ENCODE results near the gene CHAC1.

The CHAC1 gene

GRCh38 chr15:40927873-40928806 is 25.1 kb upstream of the CHAC1 start:
- no peak for DNase-seq (ENCODE audit: low read depth)
- TF ChIP-seq, protein P1, sequence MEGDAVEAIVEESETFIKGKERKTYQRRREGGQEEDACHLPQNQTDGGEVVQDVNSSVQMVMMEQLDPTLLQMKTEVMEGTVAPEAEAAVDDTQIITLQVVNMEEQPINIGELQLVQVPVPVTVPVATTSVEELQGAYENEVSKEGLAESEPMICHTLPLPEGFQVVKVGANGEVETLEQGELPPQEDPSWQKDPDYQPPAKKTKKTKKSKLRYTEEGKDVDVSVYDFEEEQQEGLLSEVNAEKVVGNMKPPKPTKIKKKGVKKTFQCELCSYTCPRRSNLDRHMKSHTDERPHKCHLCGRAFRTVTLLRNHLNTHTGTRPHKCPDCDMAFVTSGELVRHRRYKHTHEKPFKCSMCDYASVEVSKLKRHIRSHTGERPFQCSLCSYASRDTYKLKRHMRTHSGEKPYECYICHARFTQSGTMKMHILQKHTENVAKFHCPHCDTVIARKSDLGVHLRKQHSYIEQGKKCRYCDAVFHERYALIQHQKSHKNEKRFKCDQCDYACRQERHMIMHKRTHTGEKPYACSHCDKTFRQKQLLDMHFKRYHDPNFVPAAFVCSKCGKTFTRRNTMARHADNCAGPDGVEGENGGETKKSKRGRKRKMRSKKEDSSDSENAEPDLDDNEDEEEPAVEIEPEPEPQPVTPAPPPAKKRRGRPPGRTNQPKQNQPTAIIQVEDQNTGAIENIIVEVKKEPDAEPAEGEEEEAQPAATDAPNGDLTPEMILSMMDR (conservative IDR thresholded peaks at IDR 0.05; ENCODE audit: low read depth, low read length), result no peak
- peak overlapping the region; percentile 3 for H3K4me3 ChIP-seq (ENCODE audit: low read depth, low read length)

DNA sequence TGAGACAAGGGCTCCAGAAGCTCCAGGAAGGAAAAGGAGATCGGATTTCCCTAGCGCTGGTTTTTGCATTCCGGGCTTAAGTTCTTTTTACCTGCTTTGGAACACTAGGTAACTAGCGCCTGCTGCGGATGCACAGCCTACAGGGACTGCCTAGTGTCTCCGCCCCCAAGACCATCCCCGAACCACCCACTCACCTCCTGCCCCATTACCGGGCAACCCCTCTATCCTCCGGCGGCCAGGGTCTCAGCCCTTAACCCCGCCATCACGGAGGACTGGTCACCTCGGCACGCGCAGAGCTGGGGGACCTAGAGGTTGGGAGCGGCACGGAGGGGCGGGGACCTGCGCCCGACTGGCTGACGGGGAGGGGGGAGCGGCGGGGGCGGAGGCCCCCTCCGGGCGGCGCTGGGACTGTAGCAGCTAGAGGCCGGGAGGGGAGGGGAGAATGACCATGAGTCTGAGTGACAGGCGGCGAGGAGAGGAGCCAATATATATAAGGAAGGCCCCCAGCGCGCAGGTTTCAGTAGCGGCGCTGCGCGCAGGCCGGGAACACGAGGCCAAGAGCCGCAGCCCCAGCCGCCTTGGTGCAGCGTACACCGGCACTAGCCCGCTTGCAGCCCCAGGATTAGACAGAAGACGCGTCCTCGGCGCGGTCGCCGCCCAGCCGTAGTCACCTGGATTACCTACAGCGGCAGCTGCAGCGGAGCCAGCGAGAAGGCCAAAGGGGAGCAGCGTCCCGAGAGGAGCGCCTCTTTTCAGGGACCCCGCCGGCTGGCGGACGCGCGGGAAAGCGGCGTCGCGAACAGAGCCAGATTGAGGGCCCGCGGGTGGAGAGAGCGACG is 24.2 kb upstream of the CHAC1 start, which contains the start of gene DLL4:
Gene DLL4, plus strand, starts transcription at position 520 of the 839 bp plus-strand sequence. CDS start 329 bp downstream, outside the sequence.
- peak within 1 kb of the TSS; percentile 41 for H3K4me3 ChIP-seq (ENCODE audit: low read depth, low read length)
- TF ChIP-seq, protein P1 (conservative IDR thresholded peaks at IDR 0.05; ENCODE audit: low read depth, low read length), result no peak
- peak; percentile 51 for DNase-seq (ENCODE audit: low read depth)

DNA sequence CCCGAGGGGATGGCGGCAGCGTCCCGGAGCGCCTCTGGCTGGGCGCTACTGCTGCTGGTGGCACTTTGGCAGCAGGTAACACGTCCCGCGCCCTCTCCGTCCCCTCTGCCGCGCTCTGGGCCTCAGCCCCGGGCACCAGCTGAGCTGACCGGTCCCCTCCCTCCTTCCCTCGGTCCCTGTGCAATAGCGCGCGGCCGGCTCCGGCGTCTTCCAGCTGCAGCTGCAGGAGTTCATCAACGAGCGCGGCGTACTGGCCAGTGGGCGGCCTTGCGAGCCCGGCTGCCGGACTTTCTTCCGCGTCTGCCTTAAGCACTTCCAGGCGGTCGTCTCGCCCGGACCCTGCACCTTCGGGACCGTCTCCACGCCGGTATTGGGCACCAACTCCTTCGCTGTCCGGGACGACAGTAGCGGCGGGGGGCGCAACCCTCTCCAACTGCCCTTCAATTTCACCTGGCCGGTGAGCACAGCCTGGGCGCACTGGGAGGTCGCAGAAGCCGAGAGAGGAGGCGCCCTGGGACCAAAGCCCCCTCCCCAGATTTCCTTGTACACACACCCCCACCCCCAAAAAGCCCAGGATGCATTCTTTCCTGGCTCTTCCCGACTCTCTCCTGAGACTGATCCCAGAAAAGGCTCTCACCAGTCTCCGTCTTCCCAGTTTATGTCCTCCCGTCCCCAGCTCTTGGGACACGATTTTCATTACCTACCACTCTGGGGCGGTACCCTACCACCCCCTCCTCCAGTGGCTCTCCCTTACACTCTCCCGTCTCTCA is 23.4 kb upstream of the CHAC1 start:
- H3K4me3 ChIP-seq (ENCODE audit: low read depth, low read length), result peak overlapping the region; percentile 41
- peak; percentile 68 for DNase-seq (ENCODE audit: low read depth)
- TF ChIP-seq, protein P1 (conservative IDR thresholded peaks at IDR 0.05; ENCODE audit: low read depth, low read length), result peak; percentile 12

GRCh38 chr15:40930430-40931299 is 22.6 kb upstream of the CHAC1 start:
- peak; percentile 36 for DNase-seq (ENCODE audit: low read depth)
- peak overlapping the region; percentile 23 for H3K4me3 ChIP-seq (ENCODE audit: low read depth, low read length)
- TF ChIP-seq, protein P1 (conservative IDR thresholded peaks at IDR 0.05; ENCODE audit: low read depth, low read length), result peak; percentile 41

DNA sequence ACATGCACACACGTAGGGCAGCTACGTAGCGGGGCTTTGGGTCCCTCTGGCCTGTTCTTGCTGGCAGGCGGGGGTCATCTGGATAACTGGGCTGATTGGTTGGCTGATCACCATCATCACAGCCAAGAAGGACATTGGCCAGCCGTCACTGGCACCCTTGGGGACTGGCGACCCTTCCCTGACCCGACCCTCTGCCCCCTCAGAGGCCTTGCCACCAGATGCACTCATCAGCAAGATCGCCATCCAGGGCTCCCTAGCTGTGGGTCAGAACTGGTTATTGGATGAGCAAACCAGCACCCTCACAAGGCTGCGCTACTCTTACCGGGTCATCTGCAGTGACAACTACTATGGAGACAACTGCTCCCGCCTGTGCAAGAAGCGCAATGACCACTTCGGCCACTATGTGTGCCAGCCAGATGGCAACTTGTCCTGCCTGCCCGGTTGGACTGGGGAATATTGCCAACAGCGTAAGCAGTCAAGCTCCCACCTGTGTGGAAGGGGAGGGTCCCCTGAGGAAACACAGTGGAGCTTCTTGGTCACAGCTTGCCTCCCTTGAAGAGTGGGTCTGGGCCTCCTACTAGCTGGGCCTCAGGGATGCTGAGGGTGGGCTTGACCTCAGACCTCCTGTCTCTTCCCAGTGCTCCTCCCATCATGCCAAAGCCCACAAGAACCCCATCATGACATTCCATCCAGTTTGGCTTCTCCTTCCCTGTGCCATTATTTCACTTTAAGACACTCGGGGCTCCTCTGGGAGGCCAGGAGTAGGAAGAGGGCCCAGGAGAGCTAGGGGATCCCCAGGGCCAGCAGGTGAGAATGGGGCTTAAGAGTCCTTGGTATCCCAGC is 21.8 kb upstream of the CHAC1 start:
- H3K4me3 ChIP-seq (ENCODE audit: low read depth, low read length), result no peak overlapping the region
- DNase-seq (ENCODE audit: low read depth), result no peak
- TF ChIP-seq, protein P1 (conservative IDR thresholded peaks at IDR 0.05; ENCODE audit: low read depth, low read length), result no peak
